Stimulated activated naive CD4-positive, alpha-beta T cell treated with Interleukin-2 at 50 U/mL for 16 hours (primary cell): ENCODE measurements around the gene GAPVD1.
"Not testable (repeated sequence)": the region's sequence is repeated elsewhere in the genome, so short reads cannot be mapped to it uniquely, and the experiment has no call there.

ENCODE experiments used
- DNase-seq: peaks from one replicate; lab custom pipeline; 2025; lab: John Stamatoyannopoulos, UW

GAPVD1 gene

GRCh38 chr9:125316359-125316758 is 54.7 kb downstream of the GAPVD1 start:
- not testable (repeated sequence) for DNase-seq

- DNase-seq, result no peak
Observed at GRCh38 chr9:125317704-125318103, 56.1 kb downstream of the GAPVD1 start.

GRCh38 chr9:125321496-125321895 is 59.9 kb downstream of the GAPVD1 start:
- no peak for DNase-seq

- no peak for DNase-seq
Observed at GRCh38 chr9:125323615-125324014, 62.0 kb downstream of the GAPVD1 start.

GRCh38 chr9:125325826-125326225 is 64.2 kb downstream of the GAPVD1 start:
- no peak for DNase-seq

- DNase-seq, result no peak
Observed at GRCh38 chr9:125329978-125330377, 68.4 kb downstream of the GAPVD1 start.

- DNase-seq, result no peak
Observed at GRCh38 chr9:125330587-125330986, 69.0 kb downstream of the GAPVD1 start.

GRCh38 chr9:125332527-125332926 is 70.9 kb downstream of the GAPVD1 start:
- no peak for DNase-seq

- no peak for DNase-seq
Observed at GRCh38 chr9:125337236-125337635, 75.6 kb downstream of the GAPVD1 start.

- no peak for DNase-seq
Observed at GRCh38 chr9:125338929-125339328, 77.3 kb downstream of the GAPVD1 start.

GRCh38 chr9:125341566-125341965 is 79.9 kb downstream of the GAPVD1 start:
- DNase-seq, result no peak

GRCh38 chr9:125343518-125344275 is 82.1 kb downstream of the GAPVD1 start:
- no peak for DNase-seq

- no peak for DNase-seq
Observed at GRCh38 chr9:125346080-125346732, 84.6 kb downstream of the GAPVD1 start.

- no peak for DNase-seq
Observed at GRCh38 chr9:125355601-125356000, 94.0 kb downstream of the GAPVD1 start.

GRCh38 chr9:125356032-125356431 is 94.4 kb downstream of the GAPVD1 start:
- DNase-seq, result no peak

GRCh38 chr9:125359011-125359410 is 97.4 kb downstream of the GAPVD1 start:
- DNase-seq, result no peak

GRCh38 chr9:125360601-125361000 is 99.0 kb downstream of the GAPVD1 start:
- no peak for DNase-seq

GRCh38 chr9:125361837-125362531 is 100.4 kb downstream of the GAPVD1 start:
- no peak for DNase-seq

- DNase-seq, result no peak
Observed at GRCh38 chr9:125366676-125367075, 105.0 kb downstream of the GAPVD1 start.

- no peak for DNase-seq
Observed at GRCh38 chr9:125370786-125371185, 109.2 kb downstream of the GAPVD1 start.

- DNase-seq, result no peak
Observed at GRCh38 chr9:125372441-125373226, 111.0 kb downstream of the GAPVD1 start.
